Mesendoderm (in vitro differentiated cells): ENCODE measurements around the gene INHBC.

ENCODE experiments used
- DNase-seq: peaks from one replicate; pipeline ENCODE4 v3.0.0; 2013
- H2AK5ac ChIP-seq: 2 replicates; pipeline ENCODE4 v1.6.1; 2013; ENCODE audit warnings: low read length, inconsistent platforms
- H2BK120ac ChIP-seq: 2 replicates; pipeline ENCODE4 v1.6.1; 2013; ENCODE audit warnings: low read depth, mild to moderate bottlenecking, low read length, moderate library complexity, mixed read lengths
- H2BK15ac ChIP-seq: replicated peaks from 2 replicates; pipeline ENCODE4 v1.6.1; 2013; ENCODE audit warnings: low read depth, mild to moderate bottlenecking, moderate library complexity
- H2BK5ac ChIP-seq: 2 replicates; pipeline ENCODE4 v1.6.1; 2013; ENCODE audit warnings: low read length, inconsistent platforms
- H3K18ac ChIP-seq: 2 replicates; pipeline ENCODE4 v1.6.1; 2013; ENCODE audit warnings: mild to moderate bottlenecking, low read length, mixed read lengths
- H3K23ac ChIP-seq: one replicate; pipeline ENCODE4 v1.6.1; 2013; ENCODE audit warnings: low read length
- H3K27ac ChIP-seq: 2 replicates; pipeline ENCODE4 v1.5.1; 2013; ENCODE audit warnings: low read depth, mild to moderate bottlenecking, inconsistent platforms, low read length, moderate library complexity
- H3K27me3 ChIP-seq: 2 replicates; pipeline ENCODE4 v1.6.1; 2013; ENCODE audit warnings: low read length, control low read depth, mild to moderate bottlenecking, inconsistent platforms; ENCODE audit not compliant: insufficient read depth, poor library complexity
- H3K36me3 ChIP-seq: 2 replicates; pipeline ENCODE4 v1.6.1; 2013; ENCODE audit warnings: low read length, inconsistent platforms; ENCODE audit not compliant: control insufficient read depth, insufficient read depth
- H3K4ac ChIP-seq: one replicate; pipeline ENCODE4 v1.6.1; 2013; ENCODE audit warnings: low read depth, mild to moderate bottlenecking, low read length, moderate library complexity
- H3K4me1 ChIP-seq: 2 replicates; pipeline ENCODE4 v1.6.1; 2013; ENCODE audit warnings: low read depth, low read length, inconsistent platforms; ENCODE audit not compliant: control insufficient read depth
- H3K4me2 ChIP-seq: 2 replicates; pipeline ENCODE4 v1.6.1; 2013; ENCODE audit warnings: low read length
- H3K4me3 ChIP-seq: 2 replicates; pipeline ENCODE4 v1.5.1; 2013; ENCODE audit warnings: mild to moderate bottlenecking, low read length
- H3K56ac ChIP-seq: one replicate; pipeline ENCODE4 v1.6.1; 2013; ENCODE audit warnings: low read length
- H3K79me1 ChIP-seq: 2 replicates; pipeline ENCODE4 v1.6.1; 2013; ENCODE audit warnings: low read length, inconsistent platforms
- H3K79me2 ChIP-seq: 2 replicates; pipeline ENCODE4 v1.6.1; 2013; ENCODE audit warnings: mild to moderate bottlenecking, low read length; ENCODE audit not compliant: control insufficient read depth, insufficient read depth
- H3K9ac ChIP-seq: 2 replicates; pipeline ENCODE4 v1.6.1; 2013; ENCODE audit warnings: low read length, inconsistent platforms
- H4K5ac ChIP-seq: one replicate; pipeline ENCODE4 v1.6.1; 2013; ENCODE audit warnings: low read length
- H4K8ac ChIP-seq: one replicate; pipeline ENCODE4 v1.6.1; 2013; ENCODE audit warnings: low read depth, mild to moderate bottlenecking, control low read depth, low read length, moderate library complexity
- WGBS: extraction: QIAGEN DNeasy Blood & Tissue Kit; methylation state at CpG from one replicate; pipeline ENCODE4 v1.1.7; 2013; ENCODE audit warnings: low lambda C conversion rate, missing lambda C conversion rate; ENCODE audit not compliant: insufficient coverage; ENCODE audit errors: extremely low coverage; 5-methylcytosine and 5-hydroxymethylcytosine counted together

Gene INHBC

DNA sequence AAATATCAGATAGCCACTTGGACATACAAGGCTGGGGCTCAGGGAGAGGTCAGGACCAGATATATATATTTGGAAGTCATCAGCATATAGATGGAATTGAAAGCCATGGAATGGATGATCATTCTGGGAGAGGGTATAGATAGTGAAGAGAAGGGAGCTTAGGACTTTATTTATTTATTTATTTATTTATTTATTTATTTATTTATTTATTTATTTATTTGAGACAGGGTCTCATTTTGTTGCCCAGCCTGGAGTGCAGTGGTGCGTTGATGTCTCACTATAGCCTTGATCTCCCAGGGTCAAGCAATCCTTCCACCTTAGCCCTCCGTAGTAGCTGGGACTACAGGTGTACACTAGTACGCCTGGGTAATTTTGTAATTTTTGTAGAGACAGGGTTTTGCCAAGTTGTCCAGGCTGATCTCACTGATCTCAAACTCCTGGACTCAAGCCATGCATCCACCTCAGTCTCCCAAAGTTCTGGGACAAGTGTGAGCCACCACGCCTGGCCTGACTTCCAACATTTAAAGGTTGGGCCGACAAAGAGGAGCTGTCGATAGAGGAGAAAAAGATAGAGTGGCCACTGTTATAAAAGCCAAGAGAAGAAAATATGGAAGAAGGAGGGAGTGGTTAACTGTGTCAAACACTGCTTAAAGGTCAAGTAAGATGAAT, 11.8 kb downstream of the INHBC start:
- Histone ChIP-seq H2BK15ac (no peak overlapping the region), H4K5ac (no peak overlapping the region), H3K4ac (no peak overlapping the region), H2BK5ac (no peak overlapping the region), H3K27ac (no peak overlapping the region), H3K79me1 (no peaks in the 10 kb centered on the region), H3K4me3 (no peak overlapping the region), H3K23ac (no peak overlapping the region), H3K36me3 (no peaks in the 10 kb centered on the region), H3K18ac (no peak overlapping the region), H2BK120ac (no peak overlapping the region), H3K27me3 (no peaks in the 10 kb centered on the region), H3K79me2 (no peaks in the 10 kb centered on the region), H3K4me1 (no peaks in the 10 kb centered on the region), H2AK5ac (no peak overlapping the region), H3K56ac (no peak overlapping the region), H4K8ac (no peak overlapping the region), H3K4me2 (no peak overlapping the region), H3K9ac (no peak overlapping the region)
- no peak for DNase-seq
- no CpG with 5 or more reads among the region's 6 CpGs for WGBS

DNA sequence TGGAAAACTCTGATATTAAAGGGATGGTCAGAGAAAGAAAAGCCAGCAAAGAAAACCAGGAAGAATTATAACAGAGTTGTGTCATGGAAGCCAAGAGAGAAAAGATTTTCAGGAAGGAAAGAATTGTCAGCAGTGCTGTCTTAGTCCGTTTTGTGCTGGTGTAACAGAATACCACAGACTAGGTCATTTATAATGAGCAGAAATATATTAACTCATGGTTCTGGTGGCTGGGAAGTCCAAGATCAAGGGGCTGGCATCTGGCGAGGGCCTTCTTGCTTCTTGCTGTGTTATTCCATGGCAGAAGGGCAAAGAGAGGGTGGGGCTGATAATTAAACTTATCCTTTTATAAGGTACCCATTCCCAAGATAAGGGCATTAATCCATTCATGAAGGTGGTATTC, 14.1 kb downstream of the INHBC start:
- H2AK5ac ChIP-seq, result no peak overlapping the region
- no peak overlapping the region for H3K23ac ChIP-seq
- H3K4ac ChIP-seq, result no peak overlapping the region
- peaks cover 1% of the 10 kb centered on the region for H3K4me1 ChIP-seq
- H3K56ac ChIP-seq, result no peak overlapping the region
- H3K27me3 ChIP-seq, result no peaks in the 10 kb centered on the region
- H3K18ac ChIP-seq, result no peak overlapping the region
- no peaks in the 10 kb centered on the region for H3K79me2 ChIP-seq
- H3K27ac ChIP-seq, result no peak overlapping the region
- H3K9ac ChIP-seq, result no peak overlapping the region
- H3K79me1 ChIP-seq, result no peaks in the 10 kb centered on the region
- no peak overlapping the region for H4K8ac ChIP-seq
- no peak overlapping the region for H2BK15ac ChIP-seq
- no peak for DNase-seq
- no peak overlapping the region for H2BK120ac ChIP-seq
- no peaks in the 10 kb centered on the region for H3K36me3 ChIP-seq
- no peak overlapping the region for H2BK5ac ChIP-seq
- no peak overlapping the region for H3K4me2 ChIP-seq
- H4K5ac ChIP-seq, result no peak overlapping the region
- no CpG with 5 or more reads among the region's 2 CpGs for WGBS
- no peak overlapping the region for H3K4me3 ChIP-seq

DNA sequence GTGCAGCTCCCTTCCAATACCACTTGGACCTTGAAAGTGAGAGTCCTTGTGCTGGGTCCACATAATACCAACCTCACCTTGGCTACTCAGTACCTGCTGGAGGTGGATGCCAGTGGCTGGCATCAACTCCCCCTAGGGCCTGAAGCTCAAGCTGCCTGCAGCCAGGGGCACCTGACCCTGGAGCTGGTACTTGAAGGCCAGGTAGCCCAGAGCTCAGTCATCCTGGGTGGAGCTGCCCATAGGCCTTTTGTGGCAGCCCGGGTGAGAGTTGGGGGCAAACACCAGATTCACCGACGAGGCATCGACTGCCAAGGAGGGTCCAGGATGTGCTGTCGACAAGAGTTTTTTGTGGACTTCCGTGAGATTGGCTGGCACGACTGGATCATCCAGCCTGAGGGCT, 14.8 kb downstream of the INHBC start:
- Histone ChIP-seq H3K4me1 (peaks cover 1% of the 10 kb centered on the region), H3K36me3 (no peaks in the 10 kb centered on the region), H3K79me2 (no peaks in the 10 kb centered on the region), H3K56ac (no peak overlapping the region), H4K5ac (no peak overlapping the region), H3K4me2 (no peak overlapping the region), H3K23ac (no peak overlapping the region), H2AK5ac (no peak overlapping the region), H2BK5ac (no peak overlapping the region), H3K9ac (no peak overlapping the region), H3K4ac (no peak overlapping the region), H3K4me3 (no peak overlapping the region), H2BK15ac (no peak overlapping the region), H3K27me3 (no peaks in the 10 kb centered on the region), H4K8ac (no peak overlapping the region), H2BK120ac (no peak overlapping the region), H3K27ac (no peak overlapping the region), H3K79me1 (no peaks in the 10 kb centered on the region), H3K18ac (no peak overlapping the region)
- no peak for DNase-seq
- no CpG with 5 or more reads among the region's 7 CpGs for WGBS

DNA sequence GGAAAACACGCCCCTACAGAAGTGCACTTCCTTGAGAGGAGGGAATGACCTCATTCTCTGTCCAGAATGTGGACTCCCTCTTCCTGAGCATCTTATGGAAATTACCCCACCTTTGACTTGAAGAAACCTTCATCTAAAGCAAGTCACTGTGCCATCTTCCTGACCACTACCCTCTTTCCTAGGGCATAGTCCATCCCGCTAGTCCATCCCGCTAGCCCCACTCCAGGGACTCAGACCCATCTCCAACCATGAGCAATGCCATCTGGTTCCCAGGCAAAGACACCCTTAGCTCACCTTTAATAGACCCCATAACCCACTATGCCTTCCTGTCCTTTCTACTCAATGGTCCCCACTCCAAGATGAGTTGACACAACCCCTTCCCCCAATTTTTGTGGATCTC, 15.5 kb downstream of the INHBC start:
- H2AK5ac ChIP-seq, result no peak overlapping the region
- no CpG with 5 or more reads among the region's 3 CpGs for WGBS
- H3K18ac ChIP-seq, result no peak overlapping the region
- no peaks in the 10 kb centered on the region for H3K27me3 ChIP-seq
- H3K23ac ChIP-seq, result no peak overlapping the region
- no peak overlapping the region for H3K27ac ChIP-seq
- DNase-seq, result no peak
- H4K5ac ChIP-seq, result no peak overlapping the region
- H2BK5ac ChIP-seq, result no peak overlapping the region
- H3K79me1 ChIP-seq, result no peaks in the 10 kb centered on the region
- no peak overlapping the region for H3K4ac ChIP-seq
- no peak overlapping the region for H3K4me3 ChIP-seq
- peaks cover 4% of the 10 kb centered on the region for H3K4me1 ChIP-seq
- H2BK120ac ChIP-seq, result no peak overlapping the region
- no peak overlapping the region for H3K56ac ChIP-seq
- H2BK15ac ChIP-seq, result no peak overlapping the region
- H3K4me2 ChIP-seq, result no peak overlapping the region
- H3K36me3 ChIP-seq, result no peaks in the 10 kb centered on the region
- no peaks in the 10 kb centered on the region for H3K79me2 ChIP-seq
- H3K9ac ChIP-seq, result no peak overlapping the region
- H4K8ac ChIP-seq, result no peak overlapping the region

DNA sequence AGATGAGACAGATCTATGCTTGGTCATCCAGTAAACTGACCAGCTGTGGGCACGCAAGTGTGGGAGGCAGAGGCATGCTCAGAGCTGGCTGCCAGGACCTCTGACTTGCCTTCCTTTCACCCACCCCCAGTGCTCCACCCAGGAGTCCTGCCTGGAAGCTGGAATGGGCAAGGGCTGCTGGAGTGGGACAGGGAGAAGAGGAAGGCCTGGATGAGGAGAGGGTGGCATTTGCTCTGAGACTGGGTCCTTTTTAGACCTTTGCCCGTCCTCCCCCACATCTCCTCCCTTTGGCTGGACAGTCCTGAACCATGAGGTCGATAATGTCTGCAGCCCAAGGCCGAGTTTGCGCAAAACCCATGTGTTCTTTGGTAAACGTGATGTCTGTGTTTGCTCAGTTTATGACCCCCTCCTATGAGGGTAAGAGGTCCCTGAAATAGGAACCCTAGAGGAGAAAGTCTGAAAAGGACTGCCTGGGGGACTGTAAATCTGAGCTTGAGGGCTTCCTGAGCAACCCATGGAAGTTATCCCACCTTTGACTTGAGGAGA, 16.7 kb downstream of the INHBC start:
- Histone ChIP-seq H3K4me1 (peaks cover 8% of the 10 kb centered on the region), H3K4ac (no peak overlapping the region), H2AK5ac (no peak overlapping the region), H3K9ac (no peak overlapping the region), H3K56ac (peak overlapping the region; percentile 18), H2BK5ac (no peak overlapping the region), H2BK15ac (no peak overlapping the region), H3K4me3 (no peak overlapping the region), H3K4me2 (no peak overlapping the region), H2BK120ac (no peak overlapping the region), H4K8ac (no peak overlapping the region), H3K79me2 (no peaks in the 10 kb centered on the region), H3K79me1 (no peaks in the 10 kb centered on the region), H4K5ac (no peak overlapping the region), H3K36me3 (no peaks in the 10 kb centered on the region), H3K27ac (no peak overlapping the region), H3K27me3 (no peaks in the 10 kb centered on the region), H3K18ac (no peak overlapping the region), H3K23ac (no peak overlapping the region)
- WGBS, result no CpG with 5 or more reads among the region's 6 CpGs
- DNase-seq, result no peak
